ENCODE results near the gene RASA1.

DNA sequence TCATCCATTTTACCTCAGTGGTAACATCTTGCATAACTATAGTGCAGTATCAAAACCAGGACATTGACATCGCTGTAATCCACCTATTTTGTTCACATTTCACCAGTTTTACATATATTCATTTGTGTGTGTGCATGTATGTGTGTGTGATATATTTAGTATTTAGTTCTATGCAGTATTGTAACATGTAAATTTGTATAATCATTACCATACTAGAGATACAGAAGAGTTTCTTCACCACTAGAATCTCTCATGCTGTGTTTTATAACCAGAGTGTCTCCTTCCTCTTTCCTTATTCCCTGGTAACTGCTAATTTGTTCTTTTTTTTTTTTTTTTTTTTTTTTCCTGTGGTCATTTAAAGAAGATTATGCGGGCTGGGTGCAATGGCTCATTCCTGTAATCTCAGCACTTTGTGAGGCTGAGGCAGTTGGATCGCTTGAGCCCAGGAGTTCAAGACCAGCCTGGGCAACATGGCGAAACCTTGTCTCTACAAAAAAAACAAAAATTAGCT lies 11.0 kb downstream of the RASA1 start:
- TF ChIP-seq POLR2A (IDR thresholded peaks at IDR 0.05; ENCODE audit: low read length) (no peak), GATA1 (IDR thresholded peaks at IDR 0.05; ENCODE audit: low read depth, low read length) (no peak)

Measured in erythroblast (primary cell).